Activated naive CD8-positive, alpha-beta T cell treated with anti-CD3 and anti-CD28 coated beads for 36 hours (primary cell): ENCODE results near the gene TOX2. TPM values are rescaled to one million over a fixed set of nuclear protein-coding genes. Genes with fewer than 3 reads are reported as not detected.

Experiments
- DNase-seq: peaks from one replicate; pipeline ENCODE4 v3.0.0; 2021
- H3K27ac Mint-ChIP-seq: one replicate; pipeline ENCODE4 v1.8.0; 2022; ENCODE audit warnings: mild to moderate bottlenecking, moderate library complexity, mixed read lengths
- H3K27me3 Mint-ChIP-seq: one replicate; pipeline ENCODE4 v1.8.0; 2022; ENCODE audit warnings: mild to moderate bottlenecking, mixed read lengths
- H3K36me3 Mint-ChIP-seq: one replicate; pipeline ENCODE4 v1.8.0; 2021; ENCODE audit warnings: mild to moderate bottlenecking, mixed read lengths
- H3K4me1 Mint-ChIP-seq: one replicate; pipeline ENCODE4 v1.8.0; 2021; ENCODE audit warnings: mixed read lengths
- H3K4me3 Mint-ChIP-seq: one replicate; pipeline ENCODE4 v1.8.0; 2022; ENCODE audit warnings: mild to moderate bottlenecking, moderate library complexity, mixed read lengths
- H3K9me3 Mint-ChIP-seq: one replicate; pipeline ENCODE4 v1.8.0; 2022; ENCODE audit warnings: mixed read lengths
- total RNA-seq, 2 experiments: library from RNA; stranded (reverse); gene quantifications; one replicate each; pipeline ENCODE4 v1.2.3, GENCODE V29; 2021

Gene TOX2
- total RNA-seq, 2 experiments from 2014 or later, result 0.45 to 0.52 TPM

- Mint-ChIP-seq H3K27me3 (peaks cover 49% of the 10 kb centered on the region), H3K4me3 (no peak overlapping the region), H3K27ac (no peak overlapping the region), H3K4me1 (peaks cover 2% of the 10 kb centered on the region), H3K36me3 (no peaks in the 10 kb centered on the region), H3K9me3 (no peaks in the 10 kb centered on the region)
- DNase-seq, result no peak
Observed at GRCh38 chr20:44118185-44119033, 203.8 kb downstream of the TOX2 start.

Other genes with a start within 250 kb of the TOX2 start
- 100 to 1,000 TPM; 139 to 140 TPM for gene MYBL2, start 247.7 kb upstream of the TOX2 start, total RNA-seq
- not detected for gene GTSF1L, start 187.8 kb upstream of the TOX2 start, total RNA-seq